Pancreas (tissue), 10 donors: ENCODE data around the gene TGM6. TPM values are rescaled to one million over a fixed set of nuclear protein-coding genes. Genes with fewer than 3 reads are reported as not detected.
"Not testable (repeated sequence)": the region's sequence is repeated elsewhere in the genome, so short reads cannot be mapped to it uniquely, and the experiment has no call there.

ENCODE experiments used
- ATAC-seq, 4 donors: fragments of 200-7000 bp; cut with Tn5 transposase; one replicate each; pipeline versions ENCODE4 v1.8.0 to v1.9.1; 2020; ENCODE audit warnings: mild to moderate bottlenecking in 4 of 4, moderate library complexity in 4 of 4
- DNase-seq, 6 donors: peaks; one replicate each; pipeline ENCODE4 v3.0.0-alpha.2; 2020
- FAIRE-seq: peaks from 2 replicates; lab custom pipeline; 2012; peaks lifted over from hg19 to GRCh38; lab: Jason Lieb, UNC
- H3K27ac ChIP-seq, 4 donors: fragments of 200-600 bp; sonication (generic); 1 replicate in 3 of 4; 2 replicates in 1 of 4; pipeline versions ENCODE4 v1.5.0 to v1.8.0; 2020
- H3K27me3 ChIP-seq, 4 donors: fragments of 200-600 bp; one replicate each; pipeline ENCODE4 v1.8.0; 2021
- H3K36me3 ChIP-seq, 3 donors: fragments of 200-600 bp; sonication (generic) in 1 of 3; one replicate each; pipeline versions ENCODE4 v1.5.0 to v1.8.0; 2020 to 2021
- H3K4me1 ChIP-seq, 3 donors: fragments of 200-600 bp; one replicate each; pipeline ENCODE4 v1.8.0; 2021
- H3K4me3 ChIP-seq, 4 donors: fragments of 200-600 bp; sonication (generic) in 2 of 4; one replicate each; pipeline versions ENCODE4 v1.5.0 to v1.8.0; 2020 to 2021
- H3K9me3 ChIP-seq, 4 donors: fragments of 200-600 bp; one replicate each; pipeline ENCODE4 v1.8.0; 2021
- WGBS, 2 donors: extraction: QIAGEN DNeasy Blood & Tissue Kit; methylation state at CpG; one replicate each; pipeline ENCODE4 v1.1.7; 2013; 5-methylcytosine and 5-hydroxymethylcytosine counted together
- intact Hi-C, 3 donors: fragments of 100-400 bp; cut with DNase I; formaldehyde crosslinking; loops; one replicate each; pipeline versions ENCODE4 v1.11.1 to v1.14.2; 2022
- polyA plus RNA-seq, 2 donors: library from polyadenylated mRNA; stranded (reverse); fragments of 200-250 nt; gene quantifications; one replicate each; pipeline ENCODE4 v1.2.3, GENCODE V29; 2013
- total RNA-seq, 6 donors: library from RNA; stranded (reverse); fragmentation: NEBNext Ultra II Directional in 4 of 6; extraction: Animal tissue kit (Norgen Biotek cat#: 25700) in 4 of 6; gene quantifications; one replicate each; pipeline versions ENCODE4 v1.2.1 to v1.2.4, GENCODE V29; 2021 to 2023
- TF ChIP-seq, protein P1 (sequence below), 4 donors: fragments of 200-600 bp; sonication (generic) in 3 of 4; IDR thresholded peaks; one replicate each; pipeline versions ENCODE4 v1.5.0 to v1.8.0; 2021; ENCODE audit warnings: antibody characterized with exemption in 4 of 4
- donor health status: healthy with polysubstance abuse.
- donor health status: DM: no; HTN: no; CAD: no; lungs with moderate emphysema.
- donor health status: DM: no; HTN: no; CAD: no.
- donor health status: control.
- donor health status: control.
- donor health status: Bipolar disorder and iron deficiency.
- donor health status: DM: yes; HTN: yes; CAD: no.
- donor health status: DM: no; HTN: no; CAD: no.
- donor health status: DM: no; HTN: no; CAD: no.
- donor health status: DM: yes; HTN: yes; CAD: no.

TGM6 gene
- total and polyA plus RNA-seq, 8 donors = not detected

DNA sequence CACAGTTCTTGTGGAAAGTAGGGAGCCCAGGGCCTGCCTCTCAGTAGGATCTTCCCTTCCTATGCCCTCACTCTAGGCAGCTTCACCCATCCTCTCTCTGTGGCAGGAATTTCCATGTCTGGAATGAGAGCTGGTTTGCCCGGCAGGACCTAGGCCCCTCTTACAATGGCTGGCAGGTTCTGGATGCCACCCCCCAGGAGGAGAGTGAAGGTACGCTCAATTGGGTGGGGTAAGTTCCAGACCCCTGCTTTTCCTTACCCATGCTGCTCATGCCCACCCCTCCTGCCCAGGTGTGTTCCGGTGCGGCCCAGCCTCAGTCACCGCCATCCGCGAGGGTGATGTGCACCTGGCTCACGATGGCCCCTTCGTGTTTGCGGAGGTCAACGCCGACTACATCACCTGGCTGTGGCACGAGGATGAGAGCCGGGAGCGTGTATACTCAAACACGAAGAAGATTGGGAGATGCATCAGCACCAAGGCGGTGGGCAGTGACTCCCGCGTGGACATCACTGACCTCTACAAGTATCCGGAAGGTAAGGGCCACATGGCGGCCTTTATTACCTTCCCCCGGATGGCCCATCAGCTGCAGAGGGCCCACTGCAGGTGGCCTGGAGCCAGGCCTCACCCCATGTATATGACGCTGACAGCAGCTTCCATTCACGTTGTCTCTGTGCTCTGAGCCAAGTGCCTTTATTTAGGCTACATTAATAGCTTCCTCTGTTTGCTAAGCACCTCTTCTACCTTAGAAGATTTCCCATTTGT lies 22.8 kb downstream of the TGM6 start:
- H3K9me3 ChIP-seq = no peaks in the 10 kb centered on the region
- ATAC-seq (no peak), FAIRE-seq (no peak), DNase-seq (no peak)
- TF ChIP-seq, protein P1, sequence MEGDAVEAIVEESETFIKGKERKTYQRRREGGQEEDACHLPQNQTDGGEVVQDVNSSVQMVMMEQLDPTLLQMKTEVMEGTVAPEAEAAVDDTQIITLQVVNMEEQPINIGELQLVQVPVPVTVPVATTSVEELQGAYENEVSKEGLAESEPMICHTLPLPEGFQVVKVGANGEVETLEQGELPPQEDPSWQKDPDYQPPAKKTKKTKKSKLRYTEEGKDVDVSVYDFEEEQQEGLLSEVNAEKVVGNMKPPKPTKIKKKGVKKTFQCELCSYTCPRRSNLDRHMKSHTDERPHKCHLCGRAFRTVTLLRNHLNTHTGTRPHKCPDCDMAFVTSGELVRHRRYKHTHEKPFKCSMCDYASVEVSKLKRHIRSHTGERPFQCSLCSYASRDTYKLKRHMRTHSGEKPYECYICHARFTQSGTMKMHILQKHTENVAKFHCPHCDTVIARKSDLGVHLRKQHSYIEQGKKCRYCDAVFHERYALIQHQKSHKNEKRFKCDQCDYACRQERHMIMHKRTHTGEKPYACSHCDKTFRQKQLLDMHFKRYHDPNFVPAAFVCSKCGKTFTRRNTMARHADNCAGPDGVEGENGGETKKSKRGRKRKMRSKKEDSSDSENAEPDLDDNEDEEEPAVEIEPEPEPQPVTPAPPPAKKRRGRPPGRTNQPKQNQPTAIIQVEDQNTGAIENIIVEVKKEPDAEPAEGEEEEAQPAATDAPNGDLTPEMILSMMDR (IDR thresholded peaks at IDR 0.05) = no peak
- no peaks in the 10 kb centered on the region for H3K36me3 ChIP-seq
- no peak overlapping the region for H3K4me3 ChIP-seq
- H3K27ac ChIP-seq = no peak overlapping the region
- H3K27me3 ChIP-seq = no peaks in the 10 kb centered on the region
- no peaks in the 10 kb centered on the region for H3K4me1 ChIP-seq
- intact Hi-C loops = no loop called here
- 83 to 90% methylated on average over 24 of the region's 24 CpGs for WGBS, 2 donors

DNA sequence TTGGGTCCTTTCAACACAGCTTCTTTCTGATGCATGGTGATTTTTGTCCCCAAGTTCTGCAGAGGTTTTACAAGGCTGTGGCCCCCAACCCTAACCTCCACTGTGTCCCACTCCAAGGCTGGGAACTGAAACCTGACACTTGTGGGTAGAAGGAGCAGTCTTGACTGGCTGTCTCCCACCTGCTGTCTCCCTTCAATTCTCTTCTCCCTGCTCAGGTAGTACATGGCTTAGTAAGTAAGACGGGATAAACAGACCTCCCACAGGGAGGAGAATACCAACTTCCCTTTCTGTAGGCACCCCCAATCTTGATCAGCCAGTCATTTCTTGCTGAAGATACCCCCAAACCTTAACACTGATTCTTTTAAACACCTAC lies 25.0 kb downstream of the TGM6 start:
- 67 to 86% methylated on average over 1 of the region's 1 CpG for WGBS, 2 donors
- intact Hi-C loops = no loop called here
- Histone ChIP-seq H3K27me3 (no peaks in the 10 kb centered on the region), H3K36me3 (no peaks in the 10 kb centered on the region), H3K9me3 (no peaks in the 10 kb centered on the region), H3K4me1 (no peaks in the 10 kb centered on the region), H3K4me3 (no peak overlapping the region), H3K27ac (no peak overlapping the region)
- no peak for ATAC-seq
- FAIRE-seq = no peak
- TF ChIP-seq, protein P1 (IDR thresholded peaks at IDR 0.05) = no peak
- no peak for DNase-seq

DNA sequence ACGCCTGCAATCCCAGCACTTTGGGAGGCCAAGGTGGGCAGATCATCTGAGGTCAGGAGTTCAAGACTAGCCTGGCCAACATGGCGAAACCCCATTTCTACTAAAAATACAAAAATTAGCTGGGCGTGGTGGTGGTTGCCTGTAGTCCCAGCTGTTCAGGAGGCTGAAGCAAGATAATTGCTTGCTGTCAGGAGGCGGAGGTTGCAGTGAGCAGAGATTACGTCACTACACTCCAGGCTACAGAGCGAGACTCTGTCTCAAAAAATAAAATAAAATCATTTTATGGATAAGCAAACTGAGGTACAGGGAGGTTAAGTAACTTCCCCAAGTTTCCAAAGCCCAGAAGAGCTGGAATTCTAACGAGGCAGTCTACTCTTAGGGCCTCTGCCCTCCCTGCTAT lies 26.7 kb downstream of the TGM6 start:
- intact Hi-C loops, ATAC-seq, FAIRE-seq, H3K27me3 ChIP-seq, H3K4me1 ChIP-seq, DNase-seq, H3K36me3 ChIP-seq, H3K4me3 ChIP-seq, H3K27ac ChIP-seq, H3K9me3 ChIP-seq: not testable (repeated sequence)
- WGBS, 2 donors = 71 to 82% methylated on average over 7 of the region's 7 CpGs

DNA sequence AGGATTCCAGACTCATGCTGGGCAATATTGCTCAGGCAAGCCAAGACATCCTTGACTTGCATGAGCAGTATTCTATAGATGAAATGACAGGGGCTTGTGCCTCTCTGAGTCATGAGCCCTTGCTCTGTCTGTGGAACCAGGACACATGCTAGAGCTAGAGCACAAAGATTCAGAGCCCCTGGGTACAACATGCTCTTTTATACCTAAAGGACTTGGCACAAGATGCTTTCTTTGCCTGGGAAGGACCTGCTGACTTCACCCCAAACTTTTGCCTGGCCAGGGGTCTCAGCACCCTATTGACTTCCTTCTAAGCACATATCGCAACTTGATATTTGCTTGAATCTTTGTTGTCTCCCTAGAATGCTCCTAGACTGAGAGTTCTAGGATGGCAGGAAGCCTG lies 27.4 kb downstream of the TGM6 start:
- Histone ChIP-seq H3K27me3 (no peaks in the 10 kb centered on the region), H3K4me3 (no peak overlapping the region), H3K36me3 (no peaks in the 10 kb centered on the region), H3K9me3 (no peaks in the 10 kb centered on the region), H3K4me1 (no peaks in the 10 kb centered on the region), H3K27ac (no peak overlapping the region)
- TF ChIP-seq, protein P1 (IDR thresholded peaks at IDR 0.05) = no peak
- DNase-seq = no peak
- intact Hi-C loops = no loop called here
- WGBS, 2 donors = 91 to 96% methylated on average over 1 of the region's 1 CpG
- ATAC-seq = no peak
- no peak for FAIRE-seq

DNA sequence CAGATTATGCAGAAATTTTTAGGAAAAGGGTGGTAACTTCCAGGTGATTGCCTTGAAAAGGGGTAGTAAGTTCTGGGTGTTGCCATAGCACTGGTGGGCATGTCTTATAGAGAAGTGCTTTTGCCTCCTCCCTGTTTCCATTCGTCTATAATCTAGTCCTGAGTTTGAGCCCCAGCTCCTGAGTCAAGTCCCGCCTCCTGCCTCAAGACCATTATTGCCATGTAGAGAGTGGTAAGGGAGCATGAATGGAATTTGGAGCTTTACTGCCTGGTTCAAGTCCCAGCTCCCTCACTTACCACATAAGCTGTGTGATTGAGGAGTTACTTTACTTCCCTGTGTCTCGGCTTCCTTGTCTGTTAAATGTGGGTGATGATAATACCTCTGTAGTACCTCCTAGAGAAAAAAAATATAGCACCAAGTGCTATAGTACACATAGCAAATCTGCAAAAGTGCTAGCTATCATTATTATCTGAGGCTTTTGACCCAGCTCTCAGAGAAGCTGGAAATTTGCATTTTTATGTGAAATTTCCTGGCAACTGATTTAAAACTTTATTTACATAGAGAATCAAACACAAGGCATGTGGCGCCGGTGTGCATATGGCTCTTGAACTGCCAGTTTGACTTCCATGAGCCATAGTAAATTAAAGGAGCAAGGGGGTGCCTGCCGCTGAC lies 36.0 kb downstream of the TGM6 start:
- H3K27me3 ChIP-seq = no peaks in the 10 kb centered on the region
- ATAC-seq (no peak), FAIRE-seq (no peak), DNase-seq (no peak)
- H3K9me3 ChIP-seq = no peaks in the 10 kb centered on the region
- H3K36me3 ChIP-seq = no peaks in the 10 kb centered on the region
- 54 to 62% methylated on average over 6 of the region's 6 CpGs for WGBS, 2 donors
- H3K4me1 ChIP-seq = no peaks in the 10 kb centered on the region
- TF ChIP-seq, protein P1 (IDR thresholded peaks at IDR 0.05) = no peak
- H3K27ac ChIP-seq = no peak overlapping the region
- intact Hi-C loops = no loop called here
- H3K4me3 ChIP-seq = no peak overlapping the region
